GM23248 (cell line): Measurements from ENCODE around the gene UBFD1. TPM values are rescaled to one million over a fixed set of nuclear protein-coding genes. Genes with fewer than 3 reads are reported as not detected.

Experiments
- DNase-seq: peaks from one replicate; pipeline ENCODE4 v3.0.0-alpha.2; 2015
- H2AFZ ChIP-seq: fragments of 200-600 bp; sonication (generic); 2 replicates; pipeline ENCODE4 v1.6.1; 2016; ENCODE audit warnings: antibody characterized with exemption
- H3F3A ChIP-seq: fragments of 200-600 bp; sonication (generic); 2 replicates; pipeline ENCODE4 v1.6.1; 2016; ENCODE audit warnings: mild to moderate bottlenecking, antibody characterized with exemption, mixed run types; ENCODE audit not compliant: insufficient read depth
- H3K27ac ChIP-seq: fragments of 200-600 bp; sonication (generic); 2 replicates; pipeline ENCODE4 v1.5.1; 2016; ENCODE audit warnings: mild to moderate bottlenecking
- H3K27me3 ChIP-seq: fragments of 200-600 bp; sonication (generic); replicated peaks from 2 replicates; pipeline ENCODE4 v1.6.1; 2016; ENCODE audit warnings: mild to moderate bottlenecking; ENCODE audit not compliant: insufficient read depth
- H3K36me3 ChIP-seq: fragments of 200-600 bp; sonication (generic); 2 replicates; pipeline ENCODE4 v1.6.1; 2016; ENCODE audit warnings: low read depth, mild to moderate bottlenecking
- H3K4me1 ChIP-seq: fragments of 200-600 bp; sonication (generic); 2 replicates; pipeline ENCODE4 v1.6.1; 2016; ENCODE audit warnings: mild to moderate bottlenecking; ENCODE audit not compliant: insufficient read depth
- H3K4me2 ChIP-seq: fragments of 200-600 bp; sonication (generic); one replicate; pipeline ENCODE4 v1.6.1; 2016; ENCODE audit warnings: mild to moderate bottlenecking; ENCODE audit not compliant: unreplicated experiment
- H3K4me3 ChIP-seq: fragments of 200-600 bp; sonication (generic); 2 replicates; pipeline ENCODE4 v1.5.1; 2016; ENCODE audit warnings: mild to moderate bottlenecking
- H3K79me2 ChIP-seq: fragments of 200-600 bp; sonication (generic); 2 replicates; pipeline ENCODE4 v1.6.1; 2016; ENCODE audit warnings: mild to moderate bottlenecking; ENCODE audit not compliant: insufficient read depth
- H3K9ac ChIP-seq: fragments of 200-600 bp; sonication (generic); 2 replicates; pipeline ENCODE4 v1.6.1; 2016; ENCODE audit warnings: mild to moderate bottlenecking
- H3K9me2 ChIP-seq: fragments of 200-600 bp; sonication (generic); 2 replicates; pipeline ENCODE4 v1.6.1; 2016; ENCODE audit warnings: mixed run types, mild to moderate bottlenecking, moderate library complexity; ENCODE audit not compliant: insufficient read depth
- H3K9me3 ChIP-seq: fragments of 200-600 bp; sonication (generic); one replicate; pipeline ENCODE4 v1.6.1; 2017; ENCODE audit warnings: low read depth
- H4K20me1 ChIP-seq: fragments of 200-600 bp; sonication (generic); 2 replicates; pipeline ENCODE4 v1.6.0; 2016; ENCODE audit not compliant: insufficient read depth
- EZH2 ChIP-seq: fragments of 200-600 bp; sonication (generic); IDR thresholded peaks from 2 replicates; pipeline ENCODE4 v1.6.1; 2018; ENCODE audit warnings: antibody characterized with exemption, mild to moderate bottlenecking; ENCODE audit not compliant: insufficient read depth, poor library complexity, severe bottlenecking
- EZH2phosphoT487 ChIP-seq: fragments of 200-600 bp; sonication (generic); IDR thresholded peaks from 2 replicates; pipeline ENCODE4 v1.6.1; 2018; ENCODE audit warnings: antibody characterized with exemption, moderate library complexity, mild to moderate bottlenecking, low read depth; ENCODE audit not compliant: insufficient read depth
- WGBS, 2 experiments: methylation state at CpG; one replicate each; pipeline ENCODE4 v1.1.6; 2015 to 2017; ENCODE audit warnings: low lambda C conversion rate in 2 of 2, low coverage in 1 of 2; ENCODE audit errors: missing lambda C conversion rate in 2 of 2; 5-methylcytosine and 5-hydroxymethylcytosine counted together
- in situ Hi-C: fragments of 300-500 bp; cut with MboI; formaldehyde crosslinking; loops from 2 replicates; pipeline ENCODE4 v1.15.0; 2020
- polyA plus RNA-seq: library from polyadenylated mRNA; unstranded; fragments of >200 nt; fragmentation: Nextera tagmentation; extraction: Ambion mirVana; gene quantifications from 2 replicates; pipeline ENCODE4 v1.2.1, GENCODE V29; 2016
- total RNA-seq: library from RNA; depleted of rRNA; stranded (reverse); fragments of >200 nt; shearing (Covaris generic); gene quantifications from 2 replicates; pipeline ENCODE4 v1.2.3, GENCODE V29; 2014

UBFD1 gene
- total and polyA plus RNA-seq, 2 experiments from 2014 or later: 50.2 to 129 TPM

- H3K36me3 ChIP-seq: peaks cover 6% of the 10 kb centered on the region; the same call in 1 of the 2 replicates
- H3K9me2 ChIP-seq: no peaks in the 10 kb centered on the region
- TF ChIP-seq EZH2phosphoT487 (no peak), EZH2 (no peak)
- H2AFZ ChIP-seq: peak overlapping the region; percentile 92
- peak overlapping the region; percentile 96 for H3K4me2 ChIP-seq
- H3F3A ChIP-seq: no peaks in the 10 kb centered on the region
- no peaks in the 10 kb centered on the region for H4K20me1 ChIP-seq
- peaks cover 8% of the 10 kb centered on the region for H3K4me1 ChIP-seq
- H3K79me2 ChIP-seq: peaks cover 57% of the 10 kb centered on the region
- peak overlapping the region; percentile 88 for H3K4me3 ChIP-seq
- peak overlapping the region; percentile 53 for H3K27ac ChIP-seq
- peak; percentile 50 for DNase-seq
- WGBS, 2 experiments: 13 to 16% methylated on average over 34 of the region's 34 CpGs
- in situ Hi-C loops: no loop called here
- no peaks in the 10 kb centered on the region for H3K27me3 ChIP-seq
- peak overlapping the region; percentile 93 for H3K9ac ChIP-seq
- H3K9me3 ChIP-seq: no peaks in the 10 kb centered on the region
Observed at GRCh38 chr16:23595246-23595950, 37.9 kb downstream of the UBFD1 start.

- Histone ChIP-seq H3K79me2 (peaks cover 50% of the 10 kb centered on the region), H3K27me3 (no peaks in the 10 kb centered on the region)
- peak; percentile 97 for DNase-seq
Observed at GRCh38 chr16:23595951-23596720, 38.6 kb downstream of the UBFD1 start, which contains the start of gene NDUFAB1. NDUFAB1 (minus strand) TSS chr16:23596316; CDS start chr16:23596290, 26 bp downstream.

GRCh38 chr16:23597003-23597756, 39.7 kb downstream of the UBFD1 start:
- Histone ChIP-seq H3K27me3 (no peaks in the 10 kb centered on the region), H3K4me1 (peaks cover 8% of the 10 kb centered on the region), H3K9me3 (no peaks in the 10 kb centered on the region), H3K9ac (no peak overlapping the region), H3F3A (no peaks in the 10 kb centered on the region), H3K36me3 (no peaks in the 10 kb centered on the region), H3K27ac (no peak overlapping the region), H3K4me3 (no peak overlapping the region), H4K20me1 (no peaks in the 10 kb centered on the region), H3K79me2 (peaks cover 39% of the 10 kb centered on the region), H2AFZ (peak overlapping the region; percentile 92), H3K9me2 (no peaks in the 10 kb centered on the region), H3K4me2 (peak overlapping the region; percentile 55)
- in situ Hi-C loops: no loop called here
- 75 to 76% methylated on average over 11 of the region's 11 CpGs for WGBS, 2 experiments
- TF ChIP-seq EZH2phosphoT487: no peak
- TF ChIP-seq EZH2: no peak
- DNase-seq: peak; percentile 26

More at GRCh38 chr16:23595951-23596720, 38.6 kb downstream of the UBFD1 start, which contains the start of gene NDUFAB1:
- 1% methylated on average over 60 to 63 of the region's 67 CpGs for WGBS, 2 experiments
- Histone ChIP-seq H2AFZ (peak within 1 kb of the TSS; percentile 92), H3K4me1 (peaks cover 8% of the 10 kb centered on the region), H4K20me1 (no peaks in the 10 kb centered on the region), H3K9me3 (no peaks in the 10 kb centered on the region), H3K9ac (peak within 1 kb of the TSS; percentile 93), H3K4me2 (peak within 1 kb of the TSS; percentile 96), H3K9me2 (no peaks in the 10 kb centered on the region), H3F3A (no peaks in the 10 kb centered on the region), H3K36me3 (no peaks in the 10 kb centered on the region), H3K27ac (peak within 1 kb of the TSS; percentile 53), H3K4me3 (peak within 1 kb of the TSS; percentile 88)
- in situ Hi-C loops: no loop called here
- TF ChIP-seq EZH2 (no peak), EZH2phosphoT487 (no peak)

- WGBS, 2 experiments: 58 to 64% methylated on average over 6 of the region's 6 CpGs
- Histone ChIP-seq H3K9ac (no peak overlapping the region), H3K27me3 (no peaks in the 10 kb centered on the region), H3F3A (no peaks in the 10 kb centered on the region), H3K4me1 (no peaks in the 10 kb centered on the region; the same call in 1 of the 2 replicates), H3K4me3 (no peak overlapping the region), H2AFZ (no peak overlapping the region), H3K9me3 (no peaks in the 10 kb centered on the region), H4K20me1 (no peaks in the 10 kb centered on the region), H3K27ac (peak overlapping the region; percentile 45; the same call in 1 of the 2 replicates), H3K9me2 (no peaks in the 10 kb centered on the region), H3K79me2 (no peaks in the 10 kb centered on the region), H3K4me2 (no peak overlapping the region), H3K36me3 (peaks cover 14% of the 10 kb centered on the region; the same call in 1 of the 2 replicates)
- in situ Hi-C loops: no loop called here
- DNase-seq: peak; percentile 58
- TF ChIP-seq EZH2phosphoT487 (no peak), EZH2 (no peak)
Observed at GRCh38 chr16:23607726-23608125, 50.2 kb downstream of the UBFD1 start.
